Transverse colon (tissue), 4 donors: ENCODE results near the gene OSGIN1. TPM values are rescaled to one million over a fixed set of nuclear protein-coding genes. Genes with fewer than 3 reads are reported as not detected.

Source experiments
- DNase-seq: peaks from one replicate; pipeline ENCODE4 v3.0.0-alpha.2; 2019
- H3K27ac ChIP-seq, 4 donors: fragments of 200-600 bp; sonication (generic); 2 replicates each; pipeline ENCODE4 v1.5.1; 2016 to 2018; ENCODE audit warnings: inconsistent platforms in 4 of 4
- H3K27me3 ChIP-seq: fragments of 200-600 bp; sonication (generic); 2 replicates; pipeline ENCODE4 v1.5.1; 2017; ENCODE audit warnings: inconsistent platforms
- H3K36me3 ChIP-seq, 4 donors: fragments of 200-600 bp; sonication (generic); 2 replicates each; pipeline ENCODE4 v1.5.1; 2017 to 2019; ENCODE audit warnings: inconsistent platforms in 4 of 4
- H3K4me1 ChIP-seq, 4 donors: fragments of 200-600 bp; sonication (generic); 2 replicates each; pipeline ENCODE4 v1.5.1; 2017 to 2020; ENCODE audit warnings: inconsistent platforms in 4 of 4
- H3K4me3 ChIP-seq, 4 donors: fragments of 200-600 bp; sonication (generic); 1 replicate in 1 of 4; 2 replicates in 3 of 4; pipeline versions ENCODE4 v1.5.1 to v1.6.1; 2017 to 2019; ENCODE audit warnings: inconsistent platforms in 4 of 4
- H3K9me3 ChIP-seq, 2 donors: fragments of 200-600 bp; sonication (generic); 2 replicates each; pipeline ENCODE4 v1.5.1; 2017 to 2019; ENCODE audit warnings: inconsistent platforms in 2 of 2
- EP300 ChIP-seq: sonication (generic); formaldehyde crosslinking; IDR thresholded peaks from one replicate; pipeline ENCODE4 v1.6.1; 2017; ENCODE audit warnings: antibody characterized with exemption, low read depth
- POLR2A ChIP-seq: fragments of 450-650 bp; IDR thresholded peaks from one replicate; pipeline ENCODE4 v1.6.1; 2016; ENCODE audit warnings: antibody characterized with exemption, mild to moderate bottlenecking, moderate library complexity
- POLR2AphosphoS5 ChIP-seq, 3 donors: sonication (generic); formaldehyde crosslinking; IDR thresholded peaks; one replicate each; pipeline ENCODE4 v1.6.1; 2016; ENCODE audit warnings: antibody characterized with exemption in 3 of 3
- WGBS, 2 donors: methylation state at CpG; one replicate each; pipeline ENCODE4 v1.1.5; 2018; ENCODE audit warnings: low coverage in 1 of 2; 5-methylcytosine and 5-hydroxymethylcytosine counted together
- in situ Hi-C, 4 donors: fragments of 200-750 bp; cut with MboI; loops; one replicate each; pipeline versions ENCODE4 v1.15.0 to v1.15.1; 2017; ENCODE audit warnings: low sequenced_read_pairs in 3 of 4, low pct_ligation_motif_present in 1 of 4, low pct_unique_long_range_greater_than_20kb in 1 of 4
- intact Hi-C: fragments of 100-400 bp; cut with DNase I; formaldehyde crosslinking; loops from one replicate; pipeline ENCODE4 v1.15.1; 2023; ENCODE audit warnings: low total_unique reads
- total RNA-seq, 4 donors: library from RNA; depleted of rRNA; stranded (reverse); fragments of >200 nt; gene quantifications; one replicate each; pipeline ENCODE4 v1.1.0, GENCODE V29; 2016
- TF ChIP-seq, protein P1 (sequence below), 5 experiments: fragments of 200-600 bp in 3 of 5; fragments of 450-650 bp in 2 of 5; sonication (generic) in 3 of 5; IDR thresholded peaks; 1 replicate in 2 of 5; 2 replicates in 3 of 5; pipeline ENCODE4 v1.5.1; 2016 to 2017; ENCODE audit warnings: antibody characterized with exemption in 5 of 5, inconsistent platforms in 3 of 5, mild to moderate bottlenecking in 2 of 5, moderate library complexity in 1 of 5

The OSGIN1 gene
- total RNA-seq, 4 donors from 2014 or later: 10.7 to 26.2 (median 16.7) TPM

DNA sequence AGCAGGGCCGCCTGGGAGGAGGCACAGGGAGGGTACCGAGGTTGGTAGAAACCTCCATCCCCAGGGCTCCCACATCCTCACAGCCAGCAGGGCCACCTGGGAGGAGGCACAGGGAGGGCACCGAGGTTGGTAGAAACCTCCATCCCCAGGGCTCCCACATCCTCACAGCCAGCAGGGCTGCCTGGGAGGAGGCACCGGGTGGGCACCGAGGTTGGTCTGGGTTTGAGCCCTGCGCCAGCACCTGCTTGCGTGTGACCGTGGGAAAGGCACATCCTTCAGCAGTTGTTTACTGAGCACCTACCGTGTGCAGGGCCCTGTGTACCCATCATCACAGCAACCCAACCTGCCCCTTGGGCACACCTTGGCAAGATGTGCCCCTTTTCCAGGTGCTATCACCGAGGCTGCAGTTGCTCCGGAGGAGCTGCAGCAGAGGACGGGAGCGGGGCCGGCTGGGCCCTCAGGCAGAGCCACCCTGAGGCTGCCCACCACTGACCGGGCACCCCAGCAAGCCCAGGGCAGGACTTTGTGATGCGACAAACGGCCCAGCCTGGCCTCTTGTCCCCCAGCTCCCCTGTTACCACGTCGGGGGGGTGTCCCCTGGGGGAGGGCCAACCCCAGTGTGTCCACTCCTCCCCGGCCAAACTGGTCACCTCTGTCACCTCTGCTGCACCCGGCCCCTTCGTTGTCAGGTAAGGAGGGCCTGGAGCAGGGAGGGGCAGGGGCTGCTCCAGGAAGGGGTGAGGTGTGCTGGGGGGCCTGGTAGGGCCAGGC is 22.1 kb upstream of the OSGIN1 start:
- DNase-seq: no peak
- Histone ChIP-seq H3K36me3 (no peaks in the 10 kb centered on the region), H3K27ac (no peak overlapping the region), H3K27me3 (no peaks in the 10 kb centered on the region), H3K4me1 (peaks cover 4 to 6% (median 6%) of the 10 kb centered on the region in 4 donors), H3K9me3 (no peaks in the 10 kb centered on the region), H3K4me3 (no peak overlapping the region)
- in situ Hi-C loops: no loop called here
- intact Hi-C loops: no loop called here
- TF ChIP-seq EP300 (no peak), POLR2A (no peak), POLR2AphosphoS5 (IDR thresholded peaks at IDR 0.05) (no peak)
- TF ChIP-seq, protein P1, sequence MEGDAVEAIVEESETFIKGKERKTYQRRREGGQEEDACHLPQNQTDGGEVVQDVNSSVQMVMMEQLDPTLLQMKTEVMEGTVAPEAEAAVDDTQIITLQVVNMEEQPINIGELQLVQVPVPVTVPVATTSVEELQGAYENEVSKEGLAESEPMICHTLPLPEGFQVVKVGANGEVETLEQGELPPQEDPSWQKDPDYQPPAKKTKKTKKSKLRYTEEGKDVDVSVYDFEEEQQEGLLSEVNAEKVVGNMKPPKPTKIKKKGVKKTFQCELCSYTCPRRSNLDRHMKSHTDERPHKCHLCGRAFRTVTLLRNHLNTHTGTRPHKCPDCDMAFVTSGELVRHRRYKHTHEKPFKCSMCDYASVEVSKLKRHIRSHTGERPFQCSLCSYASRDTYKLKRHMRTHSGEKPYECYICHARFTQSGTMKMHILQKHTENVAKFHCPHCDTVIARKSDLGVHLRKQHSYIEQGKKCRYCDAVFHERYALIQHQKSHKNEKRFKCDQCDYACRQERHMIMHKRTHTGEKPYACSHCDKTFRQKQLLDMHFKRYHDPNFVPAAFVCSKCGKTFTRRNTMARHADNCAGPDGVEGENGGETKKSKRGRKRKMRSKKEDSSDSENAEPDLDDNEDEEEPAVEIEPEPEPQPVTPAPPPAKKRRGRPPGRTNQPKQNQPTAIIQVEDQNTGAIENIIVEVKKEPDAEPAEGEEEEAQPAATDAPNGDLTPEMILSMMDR (IDR thresholded peaks at IDR 0.05): no peak
- WGBS, 2 donors: 77% methylated on average over 22 of the region's 22 CpGs; no CpG with 5 or more reads in 1 of the 2 donors

DNA sequence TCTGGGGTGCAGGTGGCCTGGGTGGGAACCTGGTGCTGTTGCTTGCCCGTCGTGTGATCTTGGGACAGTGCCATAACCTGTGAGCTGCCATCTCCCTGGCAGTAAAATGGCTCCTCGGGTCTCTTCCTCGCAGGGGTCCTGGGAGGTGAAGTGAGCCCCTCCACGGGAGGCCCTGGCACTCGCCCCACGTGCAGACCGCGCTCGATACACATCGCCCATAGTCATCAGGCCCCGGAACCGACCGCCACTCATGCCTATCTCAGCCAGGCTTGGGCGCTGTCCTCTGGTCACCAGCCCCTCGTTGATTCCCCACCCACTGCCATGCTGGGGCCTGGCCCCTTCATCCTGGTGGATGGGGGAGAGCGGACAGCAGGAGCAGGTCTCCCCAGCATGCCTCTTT is 21.5 kb upstream of the OSGIN1 start:
- Histone ChIP-seq H3K4me1 (peaks cover 4 to 6% (median 5%) of the 10 kb centered on the region in 4 donors), H3K4me3 (no peak overlapping the region), H3K9me3 (no peaks in the 10 kb centered on the region), H3K36me3 (no peaks in the 10 kb centered on the region), H3K27ac (no peak overlapping the region), H3K27me3 (no peaks in the 10 kb centered on the region)
- in situ Hi-C loops (no loop called here), intact Hi-C loops (no loop called here)
- TF ChIP-seq EP300: no peak
- WGBS, 2 donors: 83% methylated on average over 16 of the region's 17 CpGs; no CpG with 5 or more reads in 1 of the 2 donors
- DNase-seq: no peak

DNA sequence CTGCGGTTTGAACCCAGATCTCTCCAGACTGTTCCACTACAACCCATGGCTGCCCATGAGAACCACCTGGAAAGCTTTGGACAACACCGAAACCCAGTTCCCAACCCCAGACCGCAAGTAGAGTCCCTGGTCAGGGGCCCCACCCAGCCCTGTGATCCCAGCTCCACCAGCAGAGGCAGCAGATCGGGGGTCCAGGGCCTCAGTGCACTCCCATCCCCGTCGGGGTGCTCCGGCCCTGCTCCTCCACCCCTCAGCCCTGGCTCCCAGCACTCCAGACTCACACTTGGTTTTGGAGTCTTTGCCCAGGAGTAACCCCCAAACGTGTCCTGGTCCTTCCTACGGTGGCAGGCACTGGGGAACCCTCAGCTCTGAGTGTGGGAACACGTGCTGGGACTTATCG is 20.7 kb upstream of the OSGIN1 start:
- Histone ChIP-seq H3K4me1 (peaks cover 0 to under 1% (median 0%) of the 10 kb centered on the region in 4 donors), H3K9me3 (no peaks in the 10 kb centered on the region), H3K4me3 (no peak overlapping the region), H3K27ac (no peak overlapping the region), H3K27me3 (no peaks in the 10 kb centered on the region), H3K36me3 (no peaks in the 10 kb centered on the region)
- in situ Hi-C loops: no loop called here
- intact Hi-C loops: no loop called here
- no peak for DNase-seq
- WGBS, 2 donors: 94% methylated on average over 9 of the region's 11 CpGs; no CpG with 5 or more reads in 1 of the 2 donors
- TF ChIP-seq EP300 (no peak), POLR2AphosphoS5 (IDR thresholded peaks at IDR 0.05) (no peak), POLR2A (no peak)
- TF ChIP-seq, protein P1 (IDR thresholded peaks at IDR 0.05): no peak

DNA sequence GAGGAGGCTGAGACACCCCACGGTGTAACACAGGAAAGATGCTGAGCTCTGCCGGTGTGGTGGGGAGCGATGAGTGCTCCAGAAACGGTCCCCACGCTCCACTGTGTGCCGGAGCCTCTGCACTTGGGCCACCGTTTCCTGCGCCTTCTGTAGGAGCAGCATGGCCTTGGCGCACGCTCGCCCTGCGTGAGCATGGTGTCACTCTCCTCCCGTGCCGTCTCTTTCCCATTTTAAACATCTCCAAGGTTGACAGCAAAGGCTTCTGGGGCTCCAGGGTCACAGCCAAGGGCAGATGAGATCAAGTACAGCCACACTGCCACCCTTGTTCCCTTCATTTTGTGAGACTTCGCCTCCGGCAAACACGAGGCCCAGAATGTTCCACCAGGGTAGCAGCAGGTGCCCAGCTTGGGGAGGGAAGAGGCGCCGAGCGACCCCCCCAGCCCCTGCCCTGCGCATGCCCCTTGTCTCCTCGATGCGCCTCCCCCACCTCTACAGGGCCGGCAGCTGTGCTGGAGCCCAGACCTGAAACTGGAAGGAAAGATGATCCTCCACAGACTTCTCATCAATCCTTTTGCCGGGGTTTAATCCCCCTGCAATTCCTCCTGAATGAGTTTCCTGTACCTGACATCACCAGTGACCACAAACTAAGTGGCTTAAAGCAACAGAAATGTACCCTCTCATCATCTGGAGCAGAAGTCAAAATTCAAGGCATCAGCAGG is 19.9 kb upstream of the OSGIN1 start:
- Histone ChIP-seq H3K4me1 (no peaks in the 10 kb centered on the region), H3K27ac (no peak overlapping the region), H3K27me3 (no peaks in the 10 kb centered on the region), H3K36me3 (no peaks in the 10 kb centered on the region), H3K9me3 (no peaks in the 10 kb centered on the region), H3K4me3 (no peak overlapping the region)
- DNase-seq: no peak
- no peak for TF ChIP-seq POLR2A
- no peak for TF ChIP-seq EP300
- TF ChIP-seq POLR2AphosphoS5 (IDR thresholded peaks at IDR 0.05): no peak
- TF ChIP-seq, protein P1 (IDR thresholded peaks at IDR 0.05): no peak
- 20 to 85% methylated on average over 1 to 22 of the region's 25 CpGs for WGBS, 2 donors
- intact Hi-C loops: no loop called here
- in situ Hi-C loops: no loop called here
